BLaER1 (cell line): ENCODE results near the gene SLFN13.
"Not testable (repeated sequence)": the region's sequence is repeated elsewhere in the genome, so short reads cannot be mapped to it uniquely, and the experiment has no call there.

Source experiments
- H3K27ac ChIP-seq: shearing (Covaris generic); formaldehyde crosslinking; 2 replicates; pipeline ENCODE4 v1.8.1; 2022
- H3K27me3 ChIP-seq: shearing (Covaris generic); formaldehyde crosslinking; 2 replicates; pipeline ENCODE4 v1.8.1; 2022
- H3K36me3 ChIP-seq: shearing (Covaris generic); formaldehyde crosslinking; 2 replicates; pipeline ENCODE4 v1.8.1; 2022
- H3K4me1 ChIP-seq: shearing (Covaris generic); formaldehyde crosslinking; 2 replicates; pipeline ENCODE4 v1.8.1; 2022
- H3K4me2 ChIP-seq: shearing (Covaris generic); formaldehyde crosslinking; 2 replicates; pipeline ENCODE4 v1.8.1; 2022
- H3K4me3 ChIP-seq: shearing (Covaris generic); formaldehyde crosslinking; 2 replicates; pipeline ENCODE4 v1.8.1; 2022
- H3K9ac ChIP-seq: shearing (Covaris generic); formaldehyde crosslinking; 2 replicates; pipeline ENCODE4 v1.8.1; 2022
- H3K9me3 ChIP-seq: shearing (Covaris generic); formaldehyde crosslinking; 2 replicates; pipeline ENCODE4 v1.8.1; 2022
- H4K20me1 ChIP-seq: shearing (Covaris generic); formaldehyde crosslinking; 2 replicates; pipeline ENCODE4 v1.8.1; 2022
- Cebpa-rat ChIP-seq: shearing (Covaris generic); IDR thresholded peaks from 2 replicates; pipeline ENCODE4 v1.8.1; 2022

SLFN13 gene

DNA sequence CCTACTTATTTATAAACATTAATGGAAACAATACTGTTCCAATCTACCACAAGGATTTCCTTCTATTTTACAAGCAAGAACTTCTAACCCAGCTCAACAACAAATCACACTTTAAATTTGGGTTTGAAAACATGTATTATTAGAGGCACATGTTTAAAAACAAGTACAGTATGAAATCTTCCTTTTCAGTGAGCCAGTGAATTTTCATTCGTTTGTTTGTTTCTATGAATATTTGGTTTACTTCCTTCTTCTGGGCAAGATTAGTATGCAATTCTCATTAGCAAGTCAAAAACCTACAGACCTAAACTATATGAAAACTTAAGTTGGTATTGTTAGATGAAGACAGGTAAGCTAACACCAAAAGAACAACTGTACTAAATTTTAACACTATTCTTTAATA, 42.0 kb downstream of the SLFN13 start:
- TF ChIP-seq Cebpa-rat = no peak
- H3K27me3 ChIP-seq = no peaks in the 10 kb centered on the region
- H3K4me1 ChIP-seq = no peaks in the 10 kb centered on the region
- no peak overlapping the region for H3K4me3 ChIP-seq
- no peak overlapping the region for H3K4me2 ChIP-seq
- no peaks in the 10 kb centered on the region for H4K20me1 ChIP-seq
- H3K9ac ChIP-seq = no peak overlapping the region
- no peak overlapping the region for H3K27ac ChIP-seq
- no peaks in the 10 kb centered on the region; the same call in 1 of the 2 replicates for H3K9me3 ChIP-seq
- no peaks in the 10 kb centered on the region for H3K36me3 ChIP-seq

- no peak overlapping the region for H3K4me3 ChIP-seq
- H3K36me3 ChIP-seq = no peaks in the 10 kb centered on the region
- no peaks in the 10 kb centered on the region for H3K4me1 ChIP-seq
- no peak overlapping the region for H3K27ac ChIP-seq
- H3K27me3 ChIP-seq = no peaks in the 10 kb centered on the region
- H3K9ac ChIP-seq = no peak overlapping the region
- TF ChIP-seq Cebpa-rat = no peak
- no peak overlapping the region for H3K4me2 ChIP-seq
- no peaks in the 10 kb centered on the region for H4K20me1 ChIP-seq
- peaks cover 3% of the 10 kb centered on the region for H3K9me3 ChIP-seq
These were observed 44.2 kb downstream of the SLFN13 start for GRCh38 chr17:35404360-35404759.

GRCh38 chr17:35393783-35394182, 54.8 kb downstream of the SLFN13 start:
- not testable (repeated sequence) for H4K20me1 ChIP-seq, H3K9me3 ChIP-seq, H3K4me1 ChIP-seq, H3K4me3 ChIP-seq, H3K27me3 ChIP-seq, H3K36me3 ChIP-seq, H3K9ac ChIP-seq, H3K4me2 ChIP-seq, H3K27ac ChIP-seq

- TF ChIP-seq Cebpa-rat = peak; percentile 45; the same call in 1 of the 2 replicates
- Histone ChIP-seq H3K9ac (no peak overlapping the region), H3K9me3 (no peaks in the 10 kb centered on the region), H3K27me3 (no peaks in the 10 kb centered on the region), H3K4me2 (no peak overlapping the region), H3K4me1 (no peaks in the 10 kb centered on the region), H3K36me3 (no peaks in the 10 kb centered on the region), H3K4me3 (no peak overlapping the region), H3K27ac (no peak overlapping the region), H4K20me1 (no peaks in the 10 kb centered on the region)
These were observed 57.9 kb downstream of the SLFN13 start for GRCh38 chr17:35390663-35391062.

GRCh38 chr17:35390156-35390555, 58.4 kb downstream of the SLFN13 start:
- no peak overlapping the region for H3K4me2 ChIP-seq
- no peaks in the 10 kb centered on the region for H3K27me3 ChIP-seq
- H3K4me1 ChIP-seq = no peaks in the 10 kb centered on the region
- no peak overlapping the region for H3K4me3 ChIP-seq
- no peaks in the 10 kb centered on the region for H3K9me3 ChIP-seq
- no peaks in the 10 kb centered on the region for H3K36me3 ChIP-seq
- no peak overlapping the region for H3K27ac ChIP-seq
- no peaks in the 10 kb centered on the region for H4K20me1 ChIP-seq
- no peak for TF ChIP-seq Cebpa-rat
- H3K9ac ChIP-seq = no peak overlapping the region

DNA sequence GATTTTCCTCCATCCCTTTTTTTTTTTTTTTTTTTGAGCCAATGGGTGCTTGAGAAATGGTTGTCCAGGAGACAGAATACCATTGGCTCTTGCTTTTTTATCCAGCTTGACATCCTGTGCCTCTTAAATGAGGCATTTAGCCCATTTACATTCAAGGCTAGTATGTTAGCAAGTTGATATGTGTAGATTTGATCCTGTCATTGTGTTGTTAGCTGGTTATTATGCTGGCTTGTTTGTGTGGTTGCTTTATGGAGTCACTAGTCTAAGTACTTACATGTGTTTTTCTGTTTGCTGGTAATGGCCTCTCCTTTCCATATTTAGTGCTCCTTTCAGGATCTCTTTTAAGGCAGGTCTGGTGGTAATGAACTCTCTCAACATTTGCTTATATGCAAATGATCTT, 61.1 kb downstream of the SLFN13 start:
- TF ChIP-seq Cebpa-rat = no peak
- H3K27me3 ChIP-seq = no peaks in the 10 kb centered on the region

More for the DNA sequence above, 61.1 kb downstream of the SLFN13 start:
- no peaks in the 10 kb centered on the region for H4K20me1 ChIP-seq
- no peak overlapping the region for H3K4me3 ChIP-seq
- no peak overlapping the region for H3K4me2 ChIP-seq
- peaks cover 17% of the 10 kb centered on the region for H3K9me3 ChIP-seq
- H3K9ac ChIP-seq = no peak overlapping the region
- no peaks in the 10 kb centered on the region for H3K36me3 ChIP-seq
- no peaks in the 10 kb centered on the region for H3K4me1 ChIP-seq
- no peak overlapping the region for H3K27ac ChIP-seq
